ENCODE results near the gene CHST15.

DNA sequence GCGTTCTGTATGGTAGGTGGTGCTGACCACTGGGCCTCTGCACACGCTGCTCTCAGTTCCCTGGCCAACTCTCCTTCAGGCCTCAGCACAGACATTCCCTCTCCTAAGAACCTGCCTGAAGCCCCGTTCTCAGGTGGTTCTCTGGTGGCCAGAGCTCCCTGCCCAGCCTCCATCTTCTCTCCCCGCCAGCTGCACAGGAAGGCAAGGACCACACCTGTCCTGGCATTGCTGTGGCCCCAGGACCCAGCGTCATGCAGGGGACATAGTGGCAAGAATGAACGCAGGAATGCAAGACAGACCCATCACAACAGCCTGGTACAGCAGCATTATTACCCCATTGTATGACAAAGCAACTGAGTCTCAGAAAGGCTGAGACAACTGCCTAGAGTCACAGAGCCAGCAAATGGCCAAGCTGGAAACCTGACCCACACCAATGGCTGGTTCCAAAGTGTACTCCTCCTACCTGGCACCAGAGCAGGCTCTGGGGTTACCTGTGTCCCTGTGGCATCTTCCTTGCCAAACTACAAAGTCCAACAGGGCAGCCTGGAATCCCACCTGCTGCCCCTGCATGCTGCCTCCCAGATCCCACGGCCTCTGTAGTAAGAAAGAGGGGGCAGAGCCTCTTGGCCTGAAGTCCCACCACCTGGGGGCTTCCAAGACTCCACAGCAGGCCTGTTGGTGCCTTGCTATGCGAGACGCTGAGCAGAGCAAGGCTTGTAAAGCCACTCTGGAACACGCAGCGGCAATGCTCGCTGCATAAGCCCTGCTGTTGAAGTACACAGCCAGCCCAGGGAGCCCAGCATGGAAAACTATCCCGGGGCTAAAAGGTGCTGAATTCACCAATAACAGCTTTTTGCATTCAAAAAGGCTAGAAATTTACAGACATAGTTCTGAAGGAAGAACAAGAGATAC lies 73.3 kb downstream of the CHST15 start:
- TF ChIP-seq, protein P1, sequence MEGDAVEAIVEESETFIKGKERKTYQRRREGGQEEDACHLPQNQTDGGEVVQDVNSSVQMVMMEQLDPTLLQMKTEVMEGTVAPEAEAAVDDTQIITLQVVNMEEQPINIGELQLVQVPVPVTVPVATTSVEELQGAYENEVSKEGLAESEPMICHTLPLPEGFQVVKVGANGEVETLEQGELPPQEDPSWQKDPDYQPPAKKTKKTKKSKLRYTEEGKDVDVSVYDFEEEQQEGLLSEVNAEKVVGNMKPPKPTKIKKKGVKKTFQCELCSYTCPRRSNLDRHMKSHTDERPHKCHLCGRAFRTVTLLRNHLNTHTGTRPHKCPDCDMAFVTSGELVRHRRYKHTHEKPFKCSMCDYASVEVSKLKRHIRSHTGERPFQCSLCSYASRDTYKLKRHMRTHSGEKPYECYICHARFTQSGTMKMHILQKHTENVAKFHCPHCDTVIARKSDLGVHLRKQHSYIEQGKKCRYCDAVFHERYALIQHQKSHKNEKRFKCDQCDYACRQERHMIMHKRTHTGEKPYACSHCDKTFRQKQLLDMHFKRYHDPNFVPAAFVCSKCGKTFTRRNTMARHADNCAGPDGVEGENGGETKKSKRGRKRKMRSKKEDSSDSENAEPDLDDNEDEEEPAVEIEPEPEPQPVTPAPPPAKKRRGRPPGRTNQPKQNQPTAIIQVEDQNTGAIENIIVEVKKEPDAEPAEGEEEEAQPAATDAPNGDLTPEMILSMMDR (IDR thresholded peaks at IDR 0.05), result no peak
- TF ChIP-seq POLR2A (IDR thresholded peaks at IDR 0.05), result no peak
